ENCODE data around the gene MRC1. TPM values are rescaled to one million over a fixed set of nuclear protein-coding genes. Genes with fewer than 3 reads are reported as not detected.

MRC1 gene
- total and polyA plus RNA-seq, 2 of the 13 experiments (the other 11 are each of a cell fraction or from before 2014, with no cell fraction given) = not detected

DNA sequence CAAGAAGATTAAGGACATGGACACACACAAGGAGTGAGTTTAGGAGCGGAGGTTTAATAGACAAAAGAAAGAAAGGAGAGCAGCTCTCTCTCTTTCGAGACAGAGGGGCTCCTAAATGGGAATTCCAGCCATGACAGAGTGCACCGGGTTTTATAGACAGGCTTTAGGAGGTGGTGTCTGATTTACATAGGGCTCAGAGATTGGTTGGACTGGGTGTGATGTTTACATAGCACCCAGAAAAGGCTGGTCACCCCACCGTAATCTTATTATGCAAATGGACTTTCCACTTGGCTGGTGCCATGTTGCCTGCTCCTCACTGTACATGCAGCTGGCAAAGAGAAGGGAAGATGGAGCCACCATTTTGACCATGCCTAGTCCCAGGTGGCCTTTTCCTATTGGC is 28.4 kb upstream of the MRC1 start:
- H3K4me2 ChIP-seq (ENCODE audit: low read depth, low read length) = no peak overlapping the region
- no peak overlapping the region for H3K4me3 ChIP-seq (replicated peaks in 1 of 3; ENCODE audit: insufficient read depth in 1 of 3, low read depth in 2 of 3, low read length in 3 of 3)
- no peaks in the 10 kb centered on the region for H3K4me1 ChIP-seq (ENCODE audit: insufficient read depth, low read length)
- ATAC-seq = no peak
- intact Hi-C loops (cut with micrococcal nuclease; ENCODE audit: unreplicated experiment) (no loop called here), in situ Hi-C loops (cut with HindIII; ENCODE audit: extremely low pct_ligation_motif_present, low pct_unique_long_range_greater_than_20kb) (no loop called here)
- no peaks in the 10 kb centered on the region for H3K9me3 ChIP-seq (ENCODE audit: low read length)
- FAIRE-seq = no peak
- TF ChIP-seq, protein P1, sequence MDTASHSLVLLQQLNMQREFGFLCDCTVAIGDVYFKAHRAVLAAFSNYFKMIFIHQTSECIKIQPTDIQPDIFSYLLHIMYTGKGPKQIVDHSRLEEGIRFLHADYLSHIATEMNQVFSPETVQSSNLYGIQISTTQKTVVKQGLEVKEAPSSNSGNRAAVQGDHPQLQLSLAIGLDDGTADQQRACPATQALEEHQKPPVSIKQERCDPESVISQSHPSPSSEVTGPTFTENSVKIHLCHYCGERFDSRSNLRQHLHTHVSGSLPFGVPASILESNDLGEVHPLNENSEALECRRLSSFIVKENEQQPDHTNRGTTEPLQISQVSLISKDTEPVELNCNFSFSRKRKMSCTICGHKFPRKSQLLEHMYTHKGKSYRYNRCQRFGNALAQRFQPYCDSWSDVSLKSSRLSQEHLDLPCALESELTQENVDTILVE (CRISPR knock-in tag; IDR thresholded peaks at IDR 0.05) = no peak
- no peak for TF ChIP-seq ZNF224 (CRISPR knock-in tag; IDR thresholded peaks at IDR 0.05)
- no peak for TF ChIP-seq ZNF136 (CRISPR knock-in tag; IDR thresholded peaks at IDR 0.05; ENCODE audit: low read depth)
- TF ChIP-seq, protein P2, sequence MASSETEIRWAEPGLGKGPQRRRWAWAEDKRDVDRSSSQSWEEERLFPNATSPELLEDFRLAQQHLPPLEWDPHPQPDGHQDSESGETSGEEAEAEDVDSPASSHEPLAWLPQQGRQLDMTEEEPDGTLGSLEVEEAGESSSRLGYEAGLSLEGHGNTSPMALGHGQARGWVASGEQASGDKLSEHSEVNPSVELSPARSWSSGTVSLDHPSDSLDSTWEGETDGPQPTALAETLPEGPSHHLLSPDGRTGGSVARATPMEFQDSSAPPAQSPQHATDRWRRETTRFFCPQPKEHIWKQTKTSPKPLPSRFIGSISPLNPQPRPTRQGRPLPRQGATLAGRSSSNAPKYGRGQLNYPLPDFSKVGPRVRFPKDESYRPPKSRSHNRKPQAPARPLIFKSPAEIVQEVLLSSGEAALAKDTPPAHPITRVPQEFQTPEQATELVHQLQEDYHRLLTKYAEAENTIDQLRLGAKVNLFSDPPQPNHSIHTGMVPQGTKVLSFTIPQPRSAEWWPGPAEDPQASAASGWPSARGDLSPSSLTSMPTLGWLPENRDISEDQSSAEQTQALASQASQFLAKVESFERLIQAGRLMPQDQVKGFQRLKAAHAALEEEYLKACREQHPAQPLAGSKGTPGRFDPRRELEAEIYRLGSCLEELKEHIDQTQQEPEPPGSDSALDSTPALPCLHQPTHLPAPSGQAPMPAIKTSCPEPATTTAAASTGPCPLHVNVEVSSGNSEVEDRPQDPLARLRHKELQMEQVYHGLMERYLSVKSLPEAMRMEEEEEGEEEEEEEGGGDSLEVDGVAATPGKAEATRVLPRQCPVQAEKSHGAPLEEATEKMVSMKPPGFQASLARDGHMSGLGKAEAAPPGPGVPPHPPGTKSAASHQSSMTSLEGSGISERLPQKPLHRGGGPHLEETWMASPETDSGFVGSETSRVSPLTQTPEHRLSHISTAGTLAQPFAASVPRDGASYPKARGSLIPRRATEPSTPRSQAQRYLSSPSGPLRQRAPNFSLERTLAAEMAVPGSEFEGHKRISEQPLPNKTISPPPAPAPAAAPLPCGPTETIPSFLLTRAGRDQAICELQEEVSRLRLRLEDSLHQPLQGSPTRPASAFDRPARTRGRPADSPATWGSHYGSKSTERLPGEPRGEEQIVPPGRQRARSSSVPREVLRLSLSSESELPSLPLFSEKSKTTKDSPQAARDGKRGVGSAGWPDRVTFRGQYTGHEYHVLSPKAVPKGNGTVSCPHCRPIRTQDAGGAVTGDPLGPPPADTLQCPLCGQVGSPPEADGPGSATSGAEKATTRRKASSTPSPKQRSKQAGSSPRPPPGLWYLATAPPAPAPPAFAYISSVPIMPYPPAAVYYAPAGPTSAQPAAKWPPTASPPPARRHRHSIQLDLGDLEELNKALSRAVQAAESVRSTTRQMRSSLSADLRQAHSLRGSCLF (CRISPR knock-in tag; IDR thresholded peaks at IDR 0.05; ENCODE audit: borderline replicate concordance) = no peak
- TF ChIP-seq, protein P3, sequence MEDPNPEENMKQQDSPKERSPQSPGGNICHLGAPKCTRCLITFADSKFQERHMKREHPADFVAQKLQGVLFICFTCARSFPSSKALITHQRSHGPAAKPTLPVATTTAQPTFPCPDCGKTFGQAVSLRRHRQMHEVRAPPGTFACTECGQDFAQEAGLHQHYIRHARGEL (CRISPR knock-in tag; IDR thresholded peaks at IDR 0.05) = no peak
- no peak for TF ChIP-seq ZNF3 (CRISPR knock-in tag; IDR thresholded peaks at IDR 0.05)
- TF ChIP-seq ZNF33B (CRISPR knock-in tag; IDR thresholded peaks at IDR 0.05) = no peak
- no peak for TF ChIP-seq ZNF101 (CRISPR knock-in tag; IDR thresholded peaks at IDR 0.05; ENCODE audit: borderline replicate concordance, low read depth)
- no peak for TF ChIP-seq ARNTL (CRISPR knock-in tag; IDR thresholded peaks at IDR 0.05)
- ChIA-PET CTCF (ENCODE audit: low intra/inter-chr PET ratio, low total read pairs) (no interaction called here), POLR2A (no interaction called here)
- no peak overlapping the region for H2AFZ ChIP-seq (ENCODE audit: low read length)
- no peak overlapping the region for H3K27ac ChIP-seq (ENCODE audit: extremely low read length, insufficient read depth, low read length)
- DNase-seq (ENCODE audit: low spot score) = no peak
- H3K9ac ChIP-seq (ENCODE audit: insufficient read depth, low read depth, low read length) = no peak overlapping the region
- no TSS peak for BruUV-seq (replicated peaks)
- H3K79me2 ChIP-seq (ENCODE audit: insufficient read depth, low read length) = no peaks in the 10 kb centered on the region
- H4K20me1 ChIP-seq (ENCODE audit: insufficient read depth, low read length) = no peaks in the 10 kb centered on the region
- no peaks in the 10 kb centered on the region for H3K27me3 ChIP-seq (ENCODE audit: control insufficient read depth in 1 of 2, insufficient read depth in 2 of 2, low read length in 2 of 2)
- WGBS (ENCODE audit: low lambda C conversion rate) = 31% methylated on average over 4 of the region's 4 CpGs
- no peaks in the 10 kb centered on the region for H3K36me3 ChIP-seq (replicated peaks in 1 of 2; ENCODE audit: control insufficient read depth in 1 of 2, insufficient read depth in 2 of 2, low read length in 2 of 2)

All from HepG2 (cell line).